ENCODE results near the gene ZBTB20. TPM values are rescaled to one million over a fixed set of nuclear protein-coding genes. Genes with fewer than 3 reads are reported as not detected.

ZBTB20 gene
- polyA plus RNA-seq, 10 donors = 2.0 to 4.9 (median 3.7) TPM

GRCh38 chr3:114873591-114873990, 273.5 kb downstream of the ZBTB20 start:
- DNase-seq = peak in 2 of 3 donors; percentile 28 to 55

DNA sequence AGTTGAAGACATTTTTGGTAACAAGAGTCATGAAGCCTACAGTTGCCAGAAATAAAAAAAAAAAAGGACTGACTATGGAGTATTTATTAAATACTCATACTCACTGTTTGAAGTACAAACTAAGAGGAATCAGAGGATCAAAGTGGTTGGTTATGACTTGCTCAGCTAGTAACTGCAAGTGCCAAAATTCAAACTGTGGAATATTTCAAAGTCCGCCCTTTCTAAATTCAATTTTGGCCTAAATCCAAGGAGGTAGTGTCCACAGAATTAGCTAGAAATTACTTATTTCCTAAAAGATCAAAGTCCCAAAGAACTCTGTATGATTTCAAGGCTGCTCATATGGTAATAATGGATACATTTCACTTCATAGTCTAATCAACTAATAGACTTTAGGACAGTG, 274.5 kb downstream of the ZBTB20 start:
- DNase-seq = no peak

DNA sequence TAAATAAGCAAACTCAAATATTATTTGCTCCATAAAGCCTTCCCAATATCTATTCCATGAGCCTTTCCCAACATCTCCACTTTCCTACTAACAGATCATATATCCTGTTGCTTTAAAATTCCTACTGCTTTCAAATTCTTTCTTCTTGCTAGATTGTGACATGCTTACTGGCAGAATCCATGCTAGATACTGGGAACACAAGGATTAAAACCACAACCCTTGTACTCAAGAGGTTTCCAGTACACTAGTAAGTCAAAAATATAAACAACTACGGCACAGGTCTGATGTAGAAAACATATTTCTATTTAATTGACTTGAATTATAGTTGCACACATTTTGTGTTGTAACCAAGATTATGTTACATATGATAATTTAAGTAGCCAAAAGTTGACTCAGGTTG, 275.0 kb downstream of the ZBTB20 start:
- DNase-seq = no peak

DNA sequence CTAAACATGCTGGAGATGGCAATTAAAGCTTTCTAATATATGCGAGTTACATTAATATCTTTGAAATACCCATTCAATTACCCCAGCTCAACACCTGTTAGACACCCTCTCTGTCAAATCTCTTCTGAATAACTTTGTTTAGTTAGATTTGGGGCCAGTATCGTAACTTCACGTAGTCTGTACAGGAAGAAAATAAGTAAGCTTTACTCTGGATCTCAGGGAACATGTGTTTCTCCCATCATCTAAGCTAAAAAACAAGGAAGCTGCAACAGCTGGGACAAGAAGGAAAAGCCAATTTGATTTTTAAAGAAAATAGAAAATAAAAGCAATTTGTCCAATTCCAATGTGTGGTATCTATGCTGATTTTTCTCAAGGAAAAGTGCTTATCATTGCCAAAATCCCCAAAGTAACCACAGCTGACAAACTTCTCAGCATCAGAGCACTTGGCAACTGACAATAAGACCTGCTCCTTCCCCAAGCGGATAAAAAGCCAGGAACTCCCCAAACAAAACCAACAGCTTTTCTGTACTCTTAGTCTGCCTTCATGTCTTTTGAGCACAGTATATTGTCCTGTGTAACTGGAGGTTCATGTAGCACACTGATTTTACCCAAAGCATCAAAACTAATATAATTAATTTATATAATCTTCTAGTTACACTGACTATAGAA, 279.1 kb downstream of the ZBTB20 start:
- peak in 1 of 3 donors; percentile 49 for DNase-seq

GRCh38 chr3:114867359-114867758, 279.7 kb downstream of the ZBTB20 start:
- DNase-seq = no peak

GRCh38 chr3:114866430-114866829, 280.7 kb downstream of the ZBTB20 start:
- no peak for DNase-seq

GRCh38 chr3:114864970-114865369, 282.1 kb downstream of the ZBTB20 start:
- no peak for DNase-seq

GRCh38 chr3:114863848-114864247, 283.2 kb downstream of the ZBTB20 start:
- DNase-seq = no peak

GRCh38 chr3:114861666-114862065, 285.4 kb downstream of the ZBTB20 start:
- no peak for DNase-seq

- DNase-seq = no peak
Measured at GRCh38 chr3:114860531-114860930, 286.6 kb downstream of the ZBTB20 start.

GRCh38 chr3:114858329-114858728, 288.8 kb downstream of the ZBTB20 start:
- no peak for DNase-seq

GRCh38 chr3:114857299-114857701, 289.8 kb downstream of the ZBTB20 start:
- DNase-seq = no peak

DNA sequence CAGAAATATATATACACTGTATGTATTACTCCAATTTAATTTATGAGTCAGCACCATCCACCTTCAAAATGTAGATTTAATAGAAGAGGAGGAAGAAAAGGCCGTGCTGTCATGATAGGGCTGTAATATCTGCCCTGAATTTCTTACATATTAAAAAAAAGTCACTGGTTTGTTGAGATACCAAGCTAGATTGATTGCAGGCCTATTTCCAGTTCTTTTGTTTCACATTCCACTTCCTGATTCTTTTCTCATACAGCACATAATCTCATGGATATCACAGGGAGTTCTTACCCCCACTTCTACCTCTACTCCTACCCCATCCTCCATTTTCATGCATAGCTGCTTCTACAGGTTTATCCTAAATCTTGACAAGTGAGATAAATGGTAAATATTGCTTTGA, 290.3 kb downstream of the ZBTB20 start:
- no peak for DNase-seq

DNA sequence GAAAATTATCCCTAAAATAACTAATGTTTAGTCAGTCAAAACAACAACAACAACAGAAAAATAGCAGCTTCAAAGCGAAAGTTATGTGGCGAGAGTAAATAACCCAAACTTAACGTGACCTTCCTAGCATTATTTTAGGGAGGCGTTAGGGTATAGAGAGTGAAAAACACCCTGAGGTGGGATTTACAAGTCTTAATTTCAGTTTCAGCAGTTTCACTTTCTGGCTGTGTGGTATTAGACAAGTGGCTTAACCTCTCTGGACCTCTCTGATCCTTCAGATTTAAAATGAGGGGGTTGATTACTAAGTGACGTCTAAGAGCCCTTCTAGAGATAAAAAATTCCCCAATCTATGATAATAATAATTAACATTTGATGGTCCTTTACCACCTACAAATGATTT, 291.2 kb downstream of the ZBTB20 start:
- no peak for DNase-seq

- DNase-seq = no peak
Measured at GRCh38 chr3:114852966-114853365, 294.1 kb downstream of the ZBTB20 start.

DNA sequence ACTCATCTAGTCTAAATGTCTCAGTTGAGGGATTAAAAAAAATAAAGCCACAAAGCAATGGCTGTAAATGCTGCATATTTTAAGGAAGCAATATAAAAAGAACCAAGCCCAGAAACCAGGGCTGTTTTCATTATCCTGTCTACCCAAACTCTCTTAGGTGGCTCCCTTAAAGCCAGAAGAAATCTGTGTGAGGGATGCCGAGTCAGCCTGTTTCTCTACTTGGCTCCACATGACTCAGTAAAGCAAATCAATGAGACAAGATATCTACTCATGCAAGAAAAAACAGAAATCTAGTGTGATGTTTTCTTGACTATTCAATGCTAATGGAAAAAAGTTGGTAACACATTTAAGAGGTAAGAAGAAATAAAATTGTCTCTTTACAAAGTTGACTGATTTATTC, 296.2 kb downstream of the ZBTB20 start:
- no peak for DNase-seq

- no peak for DNase-seq
Measured at GRCh38 chr3:114848643-114849350, 298.3 kb downstream of the ZBTB20 start.

DNA sequence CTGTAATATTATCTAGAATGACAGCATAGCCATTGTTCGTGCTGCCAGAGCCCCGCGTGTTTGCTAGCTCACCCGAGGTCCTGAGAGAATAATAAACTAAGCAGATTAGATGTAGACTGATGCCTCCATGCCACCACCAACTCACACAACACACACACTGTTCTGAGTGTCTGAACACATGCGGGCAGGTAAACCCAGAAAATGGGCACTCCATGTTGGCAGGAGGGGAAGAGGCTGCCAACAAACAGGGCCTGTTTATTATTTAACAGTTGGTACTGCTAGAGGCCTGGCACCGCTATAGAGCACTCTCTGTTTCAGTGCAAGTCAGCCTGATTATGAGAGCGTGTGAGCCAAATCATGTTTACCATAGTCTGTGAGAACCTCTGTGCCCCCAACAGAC, 299.0 kb downstream of the ZBTB20 start:
- DNase-seq = no peak

DNA sequence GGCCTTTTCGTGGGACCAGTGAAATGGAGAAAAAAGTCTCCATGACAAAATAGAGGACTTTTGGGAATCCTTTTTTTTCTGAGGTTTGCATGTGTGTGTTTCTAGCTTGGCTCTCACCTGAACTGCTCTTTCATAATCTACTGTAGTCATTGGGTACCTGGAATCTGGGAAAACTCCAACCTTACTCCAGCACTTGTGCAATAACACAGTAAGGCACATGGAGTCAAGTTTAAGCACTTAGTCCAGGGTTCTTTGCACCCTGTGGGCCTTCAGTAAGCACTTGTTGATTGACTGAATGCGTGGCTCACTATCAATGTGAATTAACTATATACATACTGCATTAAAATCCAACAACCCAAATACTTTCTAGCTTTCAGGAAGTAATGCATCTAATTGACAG, 299.5 kb downstream of the ZBTB20 start:
- DNase-seq = no peak

DNA sequence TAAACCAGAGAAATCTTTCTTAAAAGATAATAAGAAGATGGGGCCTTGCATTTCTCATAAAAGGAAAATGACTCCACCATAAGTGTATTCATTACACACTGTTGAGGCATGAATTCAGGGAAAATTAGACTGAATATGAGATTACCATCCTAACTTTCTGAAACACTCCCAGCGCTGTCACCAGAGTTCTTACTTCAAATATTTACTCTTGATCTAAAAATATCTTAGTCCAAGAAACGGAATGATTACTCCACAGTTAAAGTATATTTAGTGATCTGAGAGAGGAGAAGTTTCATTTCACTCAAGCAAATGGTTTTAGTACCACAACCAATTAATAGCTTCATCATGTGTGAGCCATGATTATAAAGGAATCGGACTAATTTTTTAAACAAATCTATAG, 300.3 kb downstream of the ZBTB20 start:
- DNase-seq = no peak

- DNase-seq = no peak
Measured at GRCh38 chr3:114846252-114846651, 300.8 kb downstream of the ZBTB20 start.

GRCh38 chr3:114841515-114841914, 305.6 kb downstream of the ZBTB20 start:
- DNase-seq = no peak

DNA sequence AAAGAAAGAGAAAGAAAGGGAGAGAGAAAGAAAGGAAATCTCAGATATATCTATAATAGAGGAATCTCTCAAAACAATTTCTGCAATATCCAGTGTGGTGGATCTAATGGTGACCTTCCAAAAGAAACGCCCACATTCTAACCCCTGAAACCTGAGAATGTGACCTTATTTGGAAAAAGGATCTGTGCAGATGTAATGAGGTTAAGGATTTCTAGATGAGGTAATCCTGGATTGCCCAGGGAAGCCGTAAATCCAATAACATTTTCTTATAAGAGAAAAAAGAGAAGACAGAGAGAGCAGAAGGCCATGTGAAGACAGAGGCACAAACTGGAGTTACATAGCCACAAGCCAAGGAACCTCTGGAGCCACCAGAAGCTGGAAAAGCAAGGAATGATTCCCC, 307.6 kb downstream of the ZBTB20 start:
- DNase-seq = peak in 1 of 3 donors; percentile 9

DNA sequence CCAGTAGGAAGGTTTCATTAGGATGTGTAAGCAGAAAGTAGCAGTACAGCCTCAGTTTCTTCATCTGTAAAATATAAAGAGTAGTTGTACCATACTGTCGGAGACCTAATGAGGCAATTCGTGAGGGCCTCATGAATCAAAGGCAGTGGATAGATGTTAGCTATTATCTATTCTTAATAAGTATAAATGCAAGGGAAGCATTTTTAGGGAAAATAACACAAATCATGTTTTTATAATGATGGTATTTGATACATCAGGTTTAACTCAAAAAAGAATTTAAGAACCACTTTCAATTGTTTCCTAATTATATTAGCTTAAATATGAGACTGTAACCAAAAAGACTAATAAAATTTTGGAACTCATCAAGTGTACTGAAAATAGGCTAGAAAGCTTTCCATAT, 309.1 kb downstream of the ZBTB20 start:
- no peak for DNase-seq

Measured in muscle of back (tissue), 11 donors.